ENCODE results near the gene SVIL.
"Not testable (repeated sequence)": the region's sequence is repeated elsewhere in the genome, so short reads cannot be mapped to it uniquely, and the experiment has no call there.

Gene SVIL

GRCh38 chr10:29541422-29542210, 93.2 kb downstream of the SVIL start:
- DNase-seq (ENCODE audit: low read depth): no peak

- no peak for DNase-seq (ENCODE audit: low read depth)
Observed at GRCh38 chr10:29540016-29540415, 94.8 kb downstream of the SVIL start.

- no peak for DNase-seq (ENCODE audit: low read depth)
Observed at GRCh38 chr10:29539412-29539811, 95.4 kb downstream of the SVIL start.

- DNase-seq (ENCODE audit: low read depth): no peak
Observed at GRCh38 chr10:29537799-29538198, 97.0 kb downstream of the SVIL start.

- DNase-seq (ENCODE audit: low read depth): not testable (repeated sequence)
Observed at GRCh38 chr10:29536691-29537090, 98.1 kb downstream of the SVIL start.

GRCh38 chr10:29535778-29536453, 98.9 kb downstream of the SVIL start:
- no peak for DNase-seq (ENCODE audit: low read depth)

GRCh38 chr10:29535012-29535777, 99.6 kb downstream of the SVIL start:
- no peak for DNase-seq (ENCODE audit: low read depth)

GRCh38 chr10:29534590-29534989, 100.2 kb downstream of the SVIL start:
- DNase-seq (ENCODE audit: low read depth): no peak

GRCh38 chr10:29533696-29534285, 101.0 kb downstream of the SVIL start:
- DNase-seq (ENCODE audit: low read depth): no peak

GRCh38 chr10:29533046-29533445, 101.7 kb downstream of the SVIL start:
- DNase-seq (ENCODE audit: low read depth): no peak

- no peak for DNase-seq (ENCODE audit: low read depth)
Observed at GRCh38 chr10:29532256-29532878, 102.4 kb downstream of the SVIL start.

- no peak for DNase-seq (ENCODE audit: low read depth)
Observed at GRCh38 chr10:29530112-29530976, 104.4 kb downstream of the SVIL start.

- DNase-seq (ENCODE audit: low read depth): no peak
Observed at GRCh38 chr10:29529146-29529545, 105.6 kb downstream of the SVIL start.

- DNase-seq (ENCODE audit: low read depth): no peak
Observed at GRCh38 chr10:29525762-29526161, 109.0 kb downstream of the SVIL start.

- DNase-seq (ENCODE audit: low read depth): no peak
Observed at GRCh38 chr10:29524720-29525119, 110.1 kb downstream of the SVIL start.

- DNase-seq (ENCODE audit: low read depth): no peak
Observed at GRCh38 chr10:29524294-29524693, 110.5 kb downstream of the SVIL start.

- no peak for DNase-seq (ENCODE audit: low read depth)
Observed at GRCh38 chr10:29522918-29523317, 111.9 kb downstream of the SVIL start.

GRCh38 chr10:29522061-29522855, 112.5 kb downstream of the SVIL start:
- DNase-seq (ENCODE audit: low read depth): no peak

- no peak for DNase-seq (ENCODE audit: low read depth)
Observed at GRCh38 chr10:29519659-29520058, 115.1 kb downstream of the SVIL start.

GRCh38 chr10:29517352-29517923, 117.3 kb downstream of the SVIL start:
- no peak for DNase-seq (ENCODE audit: low read depth)
